ENCODE measurements around the gene CCSAP.
"Not testable (repeated sequence)": the region's sequence is repeated elsewhere in the genome, so short reads cannot be mapped to it uniquely, and the experiment has no call there.

CCSAP gene

GRCh38 chr1:229364207-229365065 is 21.6 kb upstream of the CCSAP start:
- no peak for DNase-seq

- DNase-seq = no peak
Observed at GRCh38 chr1:229363723-229364122, 20.9 kb upstream of the CCSAP start.

GRCh38 chr1:229360420-229360819 is 17.6 kb upstream of the CCSAP start:
- DNase-seq = no peak

GRCh38 chr1:229355661-229356060 is 12.8 kb upstream of the CCSAP start:
- DNase-seq = no peak

GRCh38 chr1:229354226-229354625 is 11.4 kb upstream of the CCSAP start:
- DNase-seq = no peak

- no peak for DNase-seq
Observed at GRCh38 chr1:229352975-229353374, 10.1 kb upstream of the CCSAP start.

- DNase-seq = no peak
Observed at GRCh38 chr1:229349463-229350385, 6.9 kb upstream of the CCSAP start.

GRCh38 chr1:229347528-229347927 is 4.7 kb upstream of the CCSAP start:
- no peak for DNase-seq

GRCh38 chr1:229344937-229345684 is 2.3 kb upstream of the CCSAP start:
- no peak for DNase-seq

- DNase-seq = no peak
Observed at GRCh38 chr1:229344139-229344538, 1.3 kb upstream of the CCSAP start.

- peak; percentile 73 to 89 for DNase-seq
Observed at GRCh38 chr1:229341774-229342655, 832 bp downstream of the CCSAP start.

- no peak for DNase-seq
Observed at GRCh38 chr1:229340496-229340895, 2.4 kb downstream of the CCSAP start.

GRCh38 chr1:229339520-229339919 is 3.3 kb downstream of the CCSAP start:
- DNase-seq = no peak

GRCh38 chr1:229339086-229339485 is 3.8 kb downstream of the CCSAP start:
- DNase-seq = no peak

- no peak for DNase-seq
Observed at GRCh38 chr1:229336345-229336744, 6.5 kb downstream of the CCSAP start.

GRCh38 chr1:229334716-229335115 is 8.1 kb downstream of the CCSAP start:
- DNase-seq = no peak

GRCh38 chr1:229334269-229334668 is 8.6 kb downstream of the CCSAP start:
- no peak for DNase-seq

GRCh38 chr1:229328598-229329362 is 14.1 kb downstream of the CCSAP start:
- no peak for DNase-seq

GRCh38 chr1:229327765-229328164 is 15.1 kb downstream of the CCSAP start:
- not testable (repeated sequence) for DNase-seq

GRCh38 chr1:229326601-229327000 is 16.2 kb downstream of the CCSAP start:
- no peak for DNase-seq

GRCh38 chr1:229325853-229326487 is 16.9 kb downstream of the CCSAP start:
- DNase-seq = no peak
